ENCODE data around the gene FGFBP2.

Gene FGFBP2

DNA sequence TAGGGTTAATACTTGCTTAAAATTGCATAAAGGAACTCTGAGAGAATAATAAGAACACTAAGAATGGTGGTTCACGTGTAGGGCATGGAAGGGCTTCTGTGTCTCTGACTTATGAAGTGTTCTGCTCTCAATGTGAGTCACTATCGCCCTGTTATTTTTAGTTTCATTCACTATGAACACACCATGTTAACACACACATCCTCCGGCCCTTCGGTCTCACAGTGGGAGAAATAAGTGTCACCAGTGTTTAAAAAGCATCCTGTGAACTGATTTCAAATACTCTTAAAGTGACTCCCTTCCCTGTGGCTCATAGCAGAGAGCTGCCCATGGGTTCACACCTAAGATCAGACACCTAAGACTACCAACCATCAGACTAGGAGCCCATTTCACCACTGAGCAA, 33.8 kb upstream of the FGFBP2 start:
- Histone ChIP-seq H3K9ac (ENCODE audit: low read length) (no peak overlapping the region), H3K27me3 (ENCODE audit: low read depth, low read length) (peaks cover 11% of the 10 kb centered on the region), H3K4me2 (ENCODE audit: low read length) (no peak overlapping the region), H3K79me2 (ENCODE audit: low read length) (no peaks in the 10 kb centered on the region), H3K27ac (ENCODE audit: low read length) (no peak overlapping the region), H3K36me3 (replicated peaks; ENCODE audit: low read depth, low read length) (no peaks in the 10 kb centered on the region), H3K4me1 (ENCODE audit: low read length) (peaks cover 3% of the 10 kb centered on the region; the same call in 1 of the 2 replicates), H3K4me3 (ENCODE audit: low read length) (no peak overlapping the region), H3K9me3 (ENCODE audit: insufficient read depth, low read length) (no peaks in the 10 kb centered on the region), H2AFZ (ENCODE audit: low read depth, low read length) (no peak overlapping the region), H4K20me1 (ENCODE audit: insufficient read depth, low read length) (no peaks in the 10 kb centered on the region)
- TF ChIP-seq EZH2phosphoT487 (IDR thresholded peaks at IDR 0.05; ENCODE audit: low read depth) (no peak), CTCF (IDR thresholded peaks at IDR 0.05; ENCODE audit: low read depth, low read length) (no peak)

GRCh38 chr4:15995826-15996225, 32.9 kb upstream of the FGFBP2 start:
- Histone ChIP-seq H3K27me3 (ENCODE audit: low read depth, low read length) (peaks cover 11% of the 10 kb centered on the region), H3K4me3 (ENCODE audit: low read length) (no peak overlapping the region), H4K20me1 (ENCODE audit: insufficient read depth, low read length) (no peaks in the 10 kb centered on the region), H3K9ac (ENCODE audit: low read length) (no peak overlapping the region), H3K79me2 (ENCODE audit: low read length) (no peaks in the 10 kb centered on the region), H3K36me3 (replicated peaks; ENCODE audit: low read depth, low read length) (no peaks in the 10 kb centered on the region), H3K4me2 (ENCODE audit: low read length) (no peak overlapping the region), H2AFZ (ENCODE audit: low read depth, low read length) (no peak overlapping the region), H3K27ac (ENCODE audit: low read length) (no peak overlapping the region), H3K9me3 (ENCODE audit: insufficient read depth, low read length) (no peaks in the 10 kb centered on the region), H3K4me1 (ENCODE audit: low read length) (no peaks in the 10 kb centered on the region)
- TF ChIP-seq CTCF (IDR thresholded peaks at IDR 0.05; ENCODE audit: low read depth, low read length) (no peak), EZH2phosphoT487 (IDR thresholded peaks at IDR 0.05; ENCODE audit: low read depth) (no peak)

DNA sequence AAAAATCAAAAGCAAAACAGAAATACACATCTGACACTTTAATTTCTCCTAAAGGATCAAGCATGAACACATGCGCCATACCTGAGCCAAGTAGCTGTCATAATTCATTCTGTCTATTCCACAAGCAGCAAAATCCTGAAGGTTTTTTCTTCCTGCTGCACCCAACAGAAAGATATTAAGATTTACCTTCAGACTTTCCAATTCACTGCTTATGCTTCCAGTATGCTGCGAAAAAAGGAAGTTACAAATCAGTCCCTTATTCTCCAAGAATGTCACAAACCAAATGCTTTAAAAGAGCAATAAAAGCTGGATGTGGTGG, 29.2 kb upstream of the FGFBP2 start:
- Histone ChIP-seq H3K4me3 (ENCODE audit: low read length) (no peak overlapping the region), H3K9ac (ENCODE audit: low read length) (no peak overlapping the region), H3K27ac (ENCODE audit: low read length) (no peak overlapping the region), H3K27me3 (ENCODE audit: low read depth, low read length) (peaks cover 14% of the 10 kb centered on the region), H3K79me2 (ENCODE audit: low read length) (no peaks in the 10 kb centered on the region), H3K9me3 (ENCODE audit: insufficient read depth, low read length) (no peaks in the 10 kb centered on the region), H4K20me1 (ENCODE audit: insufficient read depth, low read length) (no peaks in the 10 kb centered on the region), H3K4me2 (ENCODE audit: low read length) (no peak overlapping the region), H3K4me1 (ENCODE audit: low read length) (no peaks in the 10 kb centered on the region), H2AFZ (ENCODE audit: low read depth, low read length) (no peak overlapping the region), H3K36me3 (replicated peaks; ENCODE audit: low read depth, low read length) (no peaks in the 10 kb centered on the region)
- TF ChIP-seq EZH2phosphoT487 (IDR thresholded peaks at IDR 0.05; ENCODE audit: low read depth) (no peak), CTCF (IDR thresholded peaks at IDR 0.05; ENCODE audit: low read depth, low read length) (no peak)

DNA sequence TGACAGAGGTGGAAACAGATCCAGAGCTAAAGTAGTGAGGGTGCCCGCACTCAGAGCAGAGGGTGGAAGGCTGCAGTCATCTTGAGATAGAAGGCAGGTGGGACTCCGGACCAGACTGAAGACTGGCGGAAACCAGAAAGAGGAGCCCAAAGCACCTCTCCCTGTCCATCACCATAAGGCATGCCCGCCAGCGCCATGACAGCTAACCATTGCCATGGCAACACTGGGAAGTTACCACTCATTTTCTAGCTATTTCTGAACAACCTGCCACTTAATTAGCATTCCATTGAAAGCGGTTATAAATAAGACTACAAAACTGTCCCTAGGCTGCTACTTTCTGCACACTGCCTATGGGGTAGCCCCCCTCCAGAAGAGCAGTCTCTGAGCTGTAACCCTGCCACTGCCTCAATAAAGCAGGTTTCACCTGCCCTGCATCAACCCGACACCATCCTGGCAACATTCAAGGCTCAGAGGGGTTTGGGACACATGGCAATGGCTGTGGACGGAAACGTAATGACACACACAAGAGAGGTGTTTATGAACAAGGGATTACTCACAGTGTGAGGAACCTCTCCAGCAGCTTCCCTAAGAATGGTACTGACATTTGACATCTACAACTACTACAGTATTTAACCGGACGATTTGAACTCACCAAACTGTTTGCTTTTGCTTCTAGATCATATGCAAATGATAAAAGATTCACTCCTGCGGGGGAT, 27.8 kb upstream of the FGFBP2 start:
- Histone ChIP-seq H3K4me1 (ENCODE audit: low read length) (no peaks in the 10 kb centered on the region), H3K36me3 (replicated peaks; ENCODE audit: low read depth, low read length) (no peaks in the 10 kb centered on the region), H3K9ac (ENCODE audit: low read length) (no peak overlapping the region), H3K9me3 (ENCODE audit: insufficient read depth, low read length) (no peaks in the 10 kb centered on the region), H3K4me2 (ENCODE audit: low read length) (no peak overlapping the region), H3K27ac (ENCODE audit: low read length) (no peak overlapping the region), H2AFZ (ENCODE audit: low read depth, low read length) (no peak overlapping the region), H3K27me3 (ENCODE audit: low read depth, low read length) (peaks cover 14% of the 10 kb centered on the region), H3K4me3 (ENCODE audit: low read length) (no peak overlapping the region), H4K20me1 (ENCODE audit: insufficient read depth, low read length) (no peaks in the 10 kb centered on the region), H3K79me2 (ENCODE audit: low read length) (no peaks in the 10 kb centered on the region)
- no peak for TF ChIP-seq EZH2phosphoT487 (IDR thresholded peaks at IDR 0.05; ENCODE audit: low read depth)
